Myocyte (in vitro differentiated cells): ENCODE data around the gene BBS4. TPM values are rescaled to one million over a fixed set of nuclear protein-coding genes. Genes with fewer than 3 reads are reported as not detected.
"Not testable (repeated sequence)": the region's sequence is repeated elsewhere in the genome, so short reads cannot be mapped to it uniquely, and the experiment has no call there.

ENCODE experiments used
- DNase-seq: peaks from one replicate; pipeline ENCODE4 v3.0.0-alpha.2; 2012; ENCODE audit warnings: low read depth
- total RNA-seq: library from RNA; depleted of rRNA; stranded (reverse); fragments of >200 nt; gene quantifications from 2 replicates; pipeline ENCODE4 v1.2.3, GENCODE V29; 2014

The BBS4 gene
- total RNA-seq, 1 donor from 2014 or later, result 33.9 TPM

GRCh38 chr15:72700076-72700475, 14.1 kb downstream of the BBS4 start:
- DNase-seq, result no peak

- peak; percentile 17 for DNase-seq
Measured at GRCh38 chr15:72706266-72706665, 20.3 kb downstream of the BBS4 start.

- DNase-seq, result not testable (repeated sequence)
Measured at GRCh38 chr15:72708551-72709303, 22.7 kb downstream of the BBS4 start.

- peak; percentile 76 for DNase-seq
Measured at GRCh38 chr15:72722071-72722696, 36.2 kb downstream of the BBS4 start.

- no peak for DNase-seq
Measured at GRCh38 chr15:72724028-72724427, 38.0 kb downstream of the BBS4 start.

GRCh38 chr15:72725446-72725845, 39.4 kb downstream of the BBS4 start:
- DNase-seq, result no peak

- DNase-seq, result not testable (repeated sequence)
Measured at GRCh38 chr15:72725851-72726250, 39.8 kb downstream of the BBS4 start.

- no peak for DNase-seq
Measured at GRCh38 chr15:72727154-72727553, 41.1 kb downstream of the BBS4 start.

GRCh38 chr15:72728249-72728648, 42.2 kb downstream of the BBS4 start:
- not testable (repeated sequence) for DNase-seq

GRCh38 chr15:72728821-72729220, 42.8 kb downstream of the BBS4 start:
- DNase-seq, result no peak

- DNase-seq, result no peak
Measured at GRCh38 chr15:72732086-72732485, 46.1 kb downstream of the BBS4 start.

- DNase-seq, result no peak
Measured at GRCh38 chr15:72732516-72732915, 46.5 kb downstream of the BBS4 start.

GRCh38 chr15:72733941-72734738, 48.1 kb downstream of the BBS4 start:
- peak; percentile 24 for DNase-seq

GRCh38 chr15:72735111-72735510, 49.1 kb downstream of the BBS4 start:
- peak; percentile 71 for DNase-seq

GRCh38 chr15:72737061-72737460, 51.1 kb downstream of the BBS4 start:
- DNase-seq, result no peak

GRCh38 chr15:72737723-72738122, 51.7 kb downstream of the BBS4 start:
- no peak for DNase-seq

GRCh38 chr15:72740219-72740618, 54.2 kb downstream of the BBS4 start:
- no peak for DNase-seq

- no peak for DNase-seq
Measured at GRCh38 chr15:72749700-72750099, 63.7 kb downstream of the BBS4 start.

GRCh38 chr15:72751751-72752455, 65.9 kb downstream of the BBS4 start:
- no peak for DNase-seq

- DNase-seq, result no peak
Measured at GRCh38 chr15:72754096-72754495, 68.1 kb downstream of the BBS4 start.

GRCh38 chr15:72758182-72758581, 72.2 kb downstream of the BBS4 start:
- DNase-seq, result peak; percentile 84
